ENCODE measurements around the gene STARD9. TPM values are rescaled to one million over a fixed set of nuclear protein-coding genes. Genes with fewer than 3 reads are reported as not detected.

The STARD9 gene
- total and polyA plus RNA-seq, 9 of the 15 experiments (the other 6 are each of a cell fraction or from before 2014, with no cell fraction given): 0.45 to 6.0 (median 3.6) TPM

GRCh38 chr15:42581272-42581730, 5.9 kb downstream of the STARD9 start:
- Histone ChIP-seq H3K27ac (ENCODE audit: extremely low read depth, low read depth, low read length) (no peak overlapping the region), H3K4me2 (ENCODE audit: insufficient read depth, low read length) (peak overlapping the region; percentile 48; the same call in 1 of the 2 replicates), H3K9me3 (replicated peaks; ENCODE audit: control insufficient read depth, insufficient read depth, low read depth, low read length) (no peaks in the 10 kb centered on the region), H3K27me3 (ENCODE audit: control insufficient read depth in 2 of 2, insufficient read depth in 2 of 2, low read length in 2 of 2) (no peaks in the 10 kb centered on the region), H2AFZ (ENCODE audit: low read depth, low read length) (peak overlapping the region; percentile 73), H3K9me1 (ENCODE audit: control insufficient read depth, insufficient read depth, low read length) (no peaks in the 10 kb centered on the region), H3K79me2 (ENCODE audit: control insufficient read depth, insufficient read depth, low read length) (peaks cover 11% of the 10 kb centered on the region; the same call in 2 of the 3 replicates), H3K9ac (ENCODE audit: insufficient read depth in 1 of 2, low read depth in 2 of 2, low read length in 2 of 2) (peak overlapping the region; percentile 3 to 89; a peak in 3 of 4 replicates), H4K20me1 (replicated peaks; ENCODE audit: control insufficient read depth, insufficient read depth, low read length) (peaks cover 6% of the 10 kb centered on the region; the same call in 1 of the 2 replicates), H3K36me3 (ENCODE audit: control insufficient read depth, insufficient read depth, low read length) (no peaks in the 10 kb centered on the region), H3K4me1 (replicated peaks in 1 of 2; ENCODE audit: control insufficient read depth in 2 of 2, insufficient read depth in 2 of 2, low read length in 2 of 2) (peaks cover 26 to 29% of the 10 kb centered on the region in 2 experiments), H3K4me3 (peak overlapping the region; percentile 31)
- FAIRE-seq: no peak
- ATAC-seq: peak; percentile 91
- in situ Hi-C loops (cut with MboI): no loop called here
- intact Hi-C loops (cut with micrococcal nuclease): loop anchor here (10.0 kb wide), 1 partner anchor 76 kb away; no protein-coding TSS in a partner anchor
- ChIA-PET CTCF (ENCODE audit: low intra/inter-chr PET ratio) (no interaction called here), POLR2A (interaction anchor here (0.6 to 5.6 kb wide), 6 partner anchors 9 to 1784 kb away, joined by 3 to 35 read pairs (median 3); no protein-coding TSS in a partner anchor)
- WGBS (ENCODE audit: insufficient coverage, low coverage, missing lambda C conversion rate): 34% methylated on average over 37 of the region's 37 CpGs
- peak; percentile 29 to 83 (median 48) for DNase-seq (ENCODE audit: extremely low read depth in 1 of 4, low spot score in 3 of 4)
- BruUV-seq (replicated peaks): no TSS peak
- TF ChIP-seq SLC30A9 (CRISPR knock-in tag; IDR thresholded peaks at IDR 0.05): no peak
- no peak for TF ChIP-seq IRF9 (tag; IDR thresholded peaks at IDR 0.05)
- TF ChIP-seq NRF1 (conservative IDR thresholded peaks at IDR 0.05 in 1 of 2, IDR thresholded peaks at IDR 0.05 in 1 of 2): peak; percentile 79 to 84
- no peak for TF ChIP-seq BRF1 (IDR thresholded peaks at IDR 0.05; ENCODE audit: borderline replicate concordance, extremely low read depth, insufficient read length)
- TF ChIP-seq CXXC5 (CRISPR knock-in tag; IDR thresholded peaks at IDR 0.05): peak; percentile 65
- TF ChIP-seq PRDM10 (IDR thresholded peaks at IDR 0.05; ENCODE audit: partially characterized antibody): peak; percentile 10
- TF ChIP-seq MYC (IDR thresholded peaks at IDR 0.05; ENCODE audit: low read depth, low read length): 0 out of 2 replicates have a peak, but pooled peaks have one; percentile 32
- no peak for TF ChIP-seq MYC (CRISPR knock-in tag; IDR thresholded peaks at IDR 0.05; ENCODE audit: borderline replicate concordance, low read depth)
- peak; percentile 48; the same call in 1 of the 2 replicates for TF ChIP-seq TFAP4 (CRISPR knock-in tag; IDR thresholded peaks at IDR 0.05; ENCODE audit: borderline replicate concordance)
